ENCODE results near the gene CALCOCO1.

CALCOCO1 gene

DNA sequence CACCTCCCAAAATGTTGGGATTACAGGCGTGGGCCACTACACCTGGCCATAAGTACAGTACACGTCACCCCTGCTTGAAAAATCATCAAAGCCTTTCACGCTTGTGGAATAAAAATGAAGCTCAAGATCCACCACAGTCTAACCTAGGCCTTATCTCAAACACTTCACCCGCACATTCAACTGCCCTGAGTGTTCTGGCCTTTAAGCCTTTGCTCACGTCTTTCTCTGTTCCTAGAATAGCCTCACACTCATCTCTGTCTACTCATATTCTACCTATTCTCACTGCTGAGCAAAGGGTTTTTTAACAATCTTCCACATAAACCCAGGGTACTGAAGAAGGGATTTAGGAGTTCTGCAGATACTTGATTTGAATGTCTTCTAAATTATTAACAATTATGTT lies 9.9 kb downstream of the CALCOCO1 start:
- no peaks in the 10 kb centered on the region for H3K36me3 ChIP-seq (replicated peaks; ENCODE audit: low read depth, low read length)
- H3K4me2 ChIP-seq (ENCODE audit: low read length) = no peak overlapping the region
- H3K27me3 ChIP-seq (ENCODE audit: low read depth, low read length) = no peaks in the 10 kb centered on the region
- no peaks in the 10 kb centered on the region for H3K9me3 ChIP-seq (ENCODE audit: insufficient read depth, low read length)
- no peak overlapping the region for H2AFZ ChIP-seq (ENCODE audit: low read depth, low read length)
- no peak overlapping the region for H3K4me3 ChIP-seq (ENCODE audit: low read length)
- no peaks in the 10 kb centered on the region for H3K79me2 ChIP-seq (ENCODE audit: low read length)
- no peak overlapping the region for H3K9ac ChIP-seq (ENCODE audit: low read length)
- H3K4me1 ChIP-seq (ENCODE audit: low read length) = no peaks in the 10 kb centered on the region
- no peak overlapping the region for H3K27ac ChIP-seq (ENCODE audit: low read length)
- no peaks in the 10 kb centered on the region for H4K20me1 ChIP-seq (ENCODE audit: insufficient read depth, low read length)
- no peak for TF ChIP-seq CTCF (IDR thresholded peaks at IDR 0.05; ENCODE audit: low read depth, low read length)
- TF ChIP-seq EZH2phosphoT487 (IDR thresholded peaks at IDR 0.05; ENCODE audit: low read depth) = no peak

DNA sequence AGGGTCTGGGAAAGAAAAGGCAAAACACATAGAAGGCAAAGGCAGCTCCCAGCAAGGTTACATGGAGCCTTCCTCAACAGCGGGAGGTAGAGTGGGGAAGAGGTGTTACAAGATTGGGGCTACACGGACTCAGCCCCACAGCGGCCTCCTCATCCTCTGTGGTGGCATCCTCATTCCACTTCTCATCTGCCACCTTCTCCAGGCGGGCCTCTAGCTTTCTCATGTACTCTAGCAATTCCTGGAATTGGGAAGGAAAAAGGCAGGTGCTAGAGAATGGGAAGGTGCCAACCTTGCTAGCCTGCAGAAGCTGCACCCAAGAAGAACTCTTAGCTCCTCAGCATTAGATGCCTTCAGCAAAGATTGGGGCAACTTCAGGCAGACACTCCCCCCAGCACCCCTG lies 13.2 kb downstream of the CALCOCO1 start:
- peaks cover 9% of the 10 kb centered on the region for H3K4me1 ChIP-seq (ENCODE audit: low read length)
- H3K4me3 ChIP-seq (ENCODE audit: low read length) = no peak overlapping the region
- H3K36me3 ChIP-seq (replicated peaks; ENCODE audit: low read depth, low read length) = no peaks in the 10 kb centered on the region
- H4K20me1 ChIP-seq (ENCODE audit: insufficient read depth, low read length) = no peaks in the 10 kb centered on the region
- no peaks in the 10 kb centered on the region for H3K79me2 ChIP-seq (ENCODE audit: low read length)
- TF ChIP-seq EZH2phosphoT487 (IDR thresholded peaks at IDR 0.05; ENCODE audit: low read depth) (no peak), CTCF (IDR thresholded peaks at IDR 0.05; ENCODE audit: low read depth, low read length) (no peak)
- H3K9me3 ChIP-seq (ENCODE audit: insufficient read depth, low read length) = no peaks in the 10 kb centered on the region
- H2AFZ ChIP-seq (ENCODE audit: low read depth, low read length) = no peak overlapping the region
- H3K27me3 ChIP-seq (ENCODE audit: low read depth, low read length) = peaks cover 8% of the 10 kb centered on the region
- H3K9ac ChIP-seq (ENCODE audit: low read length) = no peak overlapping the region
- H3K4me2 ChIP-seq (ENCODE audit: low read length) = no peak overlapping the region
- no peak overlapping the region for H3K27ac ChIP-seq (ENCODE audit: low read length)

DNA sequence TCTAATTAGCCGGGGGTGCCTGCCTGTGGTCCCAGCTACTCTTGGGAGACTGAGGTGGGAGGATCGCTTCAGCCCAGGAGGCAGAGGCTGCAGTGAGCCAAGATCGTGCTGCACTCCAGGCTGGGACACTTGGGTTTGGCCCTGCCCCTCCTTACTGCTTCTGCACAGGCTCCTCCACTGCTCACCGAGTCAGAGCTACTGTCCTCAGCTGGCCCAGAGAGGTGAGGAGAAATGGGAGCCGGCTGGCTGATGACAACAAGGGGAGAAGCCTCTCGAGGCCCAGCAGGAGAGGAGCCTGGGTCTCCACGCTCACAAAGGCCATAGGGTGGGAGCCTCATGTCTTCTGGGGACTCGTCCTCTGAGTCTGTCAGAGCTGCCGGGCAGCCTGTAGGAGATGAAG lies 13.7 kb downstream of the CALCOCO1 start:
- Histone ChIP-seq H3K9ac (ENCODE audit: low read length) (no peak overlapping the region), H3K4me2 (ENCODE audit: low read length) (no peak overlapping the region), H3K36me3 (replicated peaks; ENCODE audit: low read depth, low read length) (no peaks in the 10 kb centered on the region), H4K20me1 (ENCODE audit: insufficient read depth, low read length) (no peaks in the 10 kb centered on the region), H3K27me3 (ENCODE audit: low read depth, low read length) (peaks cover 13% of the 10 kb centered on the region), H3K27ac (ENCODE audit: low read length) (no peak overlapping the region), H3K4me3 (ENCODE audit: low read length) (no peak overlapping the region), H3K79me2 (ENCODE audit: low read length) (no peaks in the 10 kb centered on the region), H3K4me1 (ENCODE audit: low read length) (peaks cover 9% of the 10 kb centered on the region), H3K9me3 (ENCODE audit: insufficient read depth, low read length) (no peaks in the 10 kb centered on the region), H2AFZ (ENCODE audit: low read depth, low read length) (no peak overlapping the region)
- TF ChIP-seq CTCF (IDR thresholded peaks at IDR 0.05; ENCODE audit: low read depth, low read length) (no peak), EZH2phosphoT487 (IDR thresholded peaks at IDR 0.05; ENCODE audit: low read depth) (no peak)

DNA sequence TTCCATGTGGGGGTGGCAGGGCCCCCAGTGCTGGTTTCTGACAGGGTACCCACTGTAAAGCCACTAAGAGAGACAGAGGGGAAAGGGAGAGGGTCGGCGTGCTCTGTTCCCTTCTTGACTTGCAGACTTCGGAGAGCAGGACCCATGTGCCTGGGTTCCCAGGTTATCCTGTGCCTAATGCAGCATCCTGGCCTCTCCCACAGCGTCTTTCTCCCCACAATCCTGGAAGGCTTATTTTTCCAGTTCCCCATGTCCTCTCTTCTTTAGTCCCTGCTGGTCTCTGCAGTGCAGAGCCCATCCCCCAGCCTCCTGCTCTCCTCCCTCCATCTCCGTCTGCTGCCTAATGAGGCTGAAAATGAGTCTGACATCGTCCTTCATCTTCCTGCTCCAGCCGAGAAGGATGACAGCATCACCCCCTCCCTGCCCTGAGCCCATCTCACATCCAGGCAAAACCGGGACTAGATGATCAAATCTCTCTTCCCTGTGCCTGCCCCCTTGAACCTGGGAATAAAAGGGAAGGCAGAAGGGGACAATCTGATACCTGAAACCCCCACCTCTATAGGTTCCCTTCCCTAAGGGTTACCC lies 15.1 kb downstream of the CALCOCO1 start:
- Histone ChIP-seq H3K4me2 (ENCODE audit: low read length) (no peak overlapping the region), H3K9ac (ENCODE audit: low read length) (no peak overlapping the region), H3K27me3 (ENCODE audit: low read depth, low read length) (peaks cover 19% of the 10 kb centered on the region), H3K4me3 (ENCODE audit: low read length) (no peak overlapping the region), H3K27ac (ENCODE audit: low read length) (no peak overlapping the region), H3K4me1 (ENCODE audit: low read length) (peaks cover 9% of the 10 kb centered on the region), H4K20me1 (ENCODE audit: insufficient read depth, low read length) (no peaks in the 10 kb centered on the region), H3K36me3 (replicated peaks; ENCODE audit: low read depth, low read length) (no peaks in the 10 kb centered on the region), H3K9me3 (ENCODE audit: insufficient read depth, low read length) (no peaks in the 10 kb centered on the region), H2AFZ (ENCODE audit: low read depth, low read length) (no peak overlapping the region), H3K79me2 (ENCODE audit: low read length) (no peaks in the 10 kb centered on the region)
- TF ChIP-seq EZH2phosphoT487 (IDR thresholded peaks at IDR 0.05; ENCODE audit: low read depth) (no peak), CTCF (IDR thresholded peaks at IDR 0.05; ENCODE audit: low read depth, low read length) (no peak)

Measured in OCI-LY3 (cell line).